NCI-H345 treated with DMSO at 0.1 percent for 48 hours (cell line): ENCODE measurements around the gene STX8.
"Not testable (repeated sequence)": the region's sequence is repeated elsewhere in the genome, so short reads cannot be mapped to it uniquely, and the experiment has no call there.

Experiments
- DNase-seq: peaks from one replicate; lab custom pipeline; 2025; ENCODE audit not compliant: unreplicated experiment; lab: John Stamatoyannopoulos, UW

The STX8 gene

DNA sequence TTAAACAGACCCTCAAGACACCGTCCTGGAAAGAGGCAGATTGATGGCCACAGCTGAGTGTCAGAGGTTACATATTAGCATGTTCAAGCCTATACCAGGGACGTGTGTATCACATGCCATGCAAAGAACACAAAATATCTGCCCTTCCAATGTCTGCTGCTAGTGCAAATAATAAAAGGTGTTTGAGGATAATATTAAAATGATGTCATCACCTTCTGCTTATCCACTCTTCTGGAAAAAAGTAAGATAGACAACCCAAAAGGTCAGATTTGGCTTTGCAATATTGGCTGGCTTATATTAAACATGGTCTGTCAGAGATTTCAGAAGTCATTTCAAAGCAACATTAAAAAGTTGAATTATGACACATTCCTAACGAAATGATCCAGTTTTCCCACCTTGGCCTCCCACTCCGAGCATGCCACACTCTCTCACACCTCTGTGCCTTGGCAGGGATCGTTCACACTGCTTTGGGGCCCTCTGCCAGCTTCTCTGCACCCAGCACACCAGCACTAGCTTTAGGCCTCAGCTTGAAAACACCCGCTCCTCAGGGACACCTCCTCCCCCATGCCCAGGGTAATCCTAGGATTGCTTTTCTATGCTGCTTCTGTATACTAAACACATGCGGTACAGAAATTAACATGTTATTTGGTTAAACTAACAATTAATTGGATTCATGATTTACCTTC lies 306.1 kb downstream of the STX8 start:
- DNase-seq: no peak

DNA sequence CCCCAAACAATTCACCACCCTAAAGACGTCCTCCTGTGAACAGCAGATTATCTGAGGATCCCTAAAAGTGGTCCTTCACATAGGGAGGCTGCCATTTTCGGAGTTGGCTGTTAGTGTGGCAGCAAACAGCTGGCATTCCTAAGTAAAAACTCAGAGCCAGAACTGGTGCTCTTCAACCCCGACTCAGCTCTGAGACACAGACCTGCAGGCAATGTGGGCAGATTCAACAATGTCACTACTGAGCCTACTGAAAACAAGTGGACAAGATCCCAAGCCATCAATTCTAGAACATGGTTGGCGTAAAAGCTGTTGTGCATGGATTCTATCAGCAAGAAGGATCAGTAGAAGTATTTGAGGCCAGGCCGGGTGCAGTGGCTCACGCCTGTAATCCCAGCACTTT lies 307.1 kb downstream of the STX8 start:
- DNase-seq: no peak

DNA sequence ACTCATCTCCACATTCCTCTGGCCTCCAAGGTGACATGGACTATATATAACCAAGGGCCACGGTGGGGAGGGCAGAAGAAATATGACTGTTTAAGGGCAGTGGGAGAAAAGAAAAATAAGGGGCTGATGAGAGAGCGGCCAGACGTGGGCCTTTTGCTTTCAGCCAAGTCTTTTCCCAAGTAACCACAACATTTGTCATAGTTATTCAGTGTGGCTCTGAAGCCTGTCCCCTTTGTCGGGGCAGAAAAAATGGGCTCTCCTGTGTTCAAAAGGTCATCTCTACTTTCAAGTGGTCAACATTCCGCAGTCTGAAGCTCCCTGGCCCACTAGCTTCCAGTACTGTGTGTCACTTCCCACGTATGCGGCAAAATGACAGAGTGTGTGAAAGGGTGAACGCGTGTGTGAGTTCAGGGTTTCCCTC lies 308.9 kb downstream of the STX8 start:
- DNase-seq: no peak

DNA sequence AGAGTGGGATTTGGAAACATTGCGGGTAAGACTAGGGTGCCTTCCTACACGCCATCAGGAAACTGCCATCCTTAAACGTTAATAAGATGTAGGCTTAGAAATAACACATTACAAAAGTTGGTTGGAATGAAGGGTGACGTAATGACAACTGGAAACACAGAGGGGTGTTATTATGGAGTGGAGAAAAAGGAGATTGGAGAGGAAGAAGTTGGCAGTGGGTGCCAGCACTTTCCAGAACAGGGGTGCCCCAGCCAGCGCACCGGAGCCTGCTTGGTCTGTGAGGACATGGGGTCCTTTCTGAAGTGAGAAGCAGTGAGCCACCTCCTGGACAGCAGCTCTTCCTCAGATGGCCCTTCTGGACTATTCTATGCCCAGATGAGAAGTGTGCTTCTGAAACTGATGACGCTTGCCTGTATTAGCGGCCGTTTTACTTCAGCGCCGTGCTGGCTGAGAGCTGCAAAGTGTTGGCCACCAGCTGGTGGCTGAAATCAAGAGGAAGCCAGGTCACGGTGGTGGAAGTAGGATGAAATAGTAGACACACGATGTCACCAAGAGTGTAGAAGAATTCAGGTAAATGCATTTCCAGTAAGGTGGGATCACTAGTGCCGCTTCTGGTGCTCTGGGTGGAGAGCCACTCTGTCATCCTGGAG lies 309.5 kb downstream of the STX8 start:
- DNase-seq: no peak

DNA sequence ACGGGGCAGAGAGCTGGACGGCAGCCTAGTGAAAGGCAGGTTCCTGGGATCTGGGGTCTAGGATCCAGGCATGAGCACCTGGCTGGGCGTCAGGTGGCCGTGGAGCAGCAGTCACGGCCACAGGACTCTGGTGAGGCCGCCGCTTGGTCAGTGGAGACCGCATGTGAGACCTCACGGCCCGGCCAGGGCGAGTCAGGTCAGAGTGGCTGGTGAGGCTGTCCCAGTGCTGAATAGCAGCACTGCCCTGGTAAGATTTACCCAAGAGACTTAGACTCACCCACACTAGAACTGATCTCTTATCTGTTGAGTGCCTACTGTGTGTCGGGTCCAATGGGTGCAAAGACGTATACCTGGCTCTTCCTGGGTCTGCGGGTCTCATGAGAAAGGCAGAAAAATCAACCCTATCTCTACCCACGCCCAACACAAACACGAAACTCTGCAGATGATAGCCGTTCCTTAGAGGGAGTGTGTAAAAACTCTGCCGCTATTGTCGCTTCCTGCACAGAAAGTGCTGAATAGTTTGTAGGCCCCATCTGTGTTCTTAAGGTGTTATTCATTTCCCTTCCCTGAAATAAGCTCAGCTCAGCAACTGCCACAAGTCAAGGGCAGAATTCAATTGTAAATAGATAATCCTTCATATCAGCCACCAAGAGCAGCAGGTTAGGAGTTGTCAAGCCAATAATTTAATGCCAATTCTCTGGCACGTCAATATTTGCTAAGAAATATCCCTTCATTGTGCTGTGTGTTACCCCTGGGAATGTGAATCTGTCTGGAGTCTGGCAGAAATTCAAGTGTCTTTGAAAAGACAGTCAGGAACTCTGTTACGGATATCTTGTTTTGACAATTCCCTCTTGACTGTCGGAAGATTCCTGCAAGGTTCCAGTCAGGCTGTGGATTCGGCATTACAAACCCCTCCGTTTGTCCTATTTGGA lies 314.3 kb downstream of the STX8 start:
- DNase-seq: no peak

DNA sequence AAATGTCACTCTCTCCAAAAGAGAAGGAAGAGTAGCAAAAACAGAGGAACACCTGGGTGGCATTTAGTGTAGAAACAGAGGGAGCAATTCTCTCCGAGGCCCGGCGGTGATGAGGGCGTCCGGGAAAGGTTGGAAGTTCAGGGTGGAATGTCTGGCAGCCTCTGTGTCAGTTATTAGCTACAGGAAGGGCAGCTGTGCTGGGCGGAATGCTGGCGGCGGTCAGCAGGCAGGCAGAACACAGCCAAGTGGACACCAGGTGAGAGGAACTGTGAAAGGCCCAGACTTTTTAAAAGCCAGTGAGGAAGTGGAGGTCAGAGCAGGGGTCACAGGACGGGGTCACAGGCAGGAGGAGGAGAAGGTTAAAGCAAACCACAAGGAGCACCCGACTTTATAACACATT lies 316.2 kb downstream of the STX8 start:
- DNase-seq: no peak

DNA sequence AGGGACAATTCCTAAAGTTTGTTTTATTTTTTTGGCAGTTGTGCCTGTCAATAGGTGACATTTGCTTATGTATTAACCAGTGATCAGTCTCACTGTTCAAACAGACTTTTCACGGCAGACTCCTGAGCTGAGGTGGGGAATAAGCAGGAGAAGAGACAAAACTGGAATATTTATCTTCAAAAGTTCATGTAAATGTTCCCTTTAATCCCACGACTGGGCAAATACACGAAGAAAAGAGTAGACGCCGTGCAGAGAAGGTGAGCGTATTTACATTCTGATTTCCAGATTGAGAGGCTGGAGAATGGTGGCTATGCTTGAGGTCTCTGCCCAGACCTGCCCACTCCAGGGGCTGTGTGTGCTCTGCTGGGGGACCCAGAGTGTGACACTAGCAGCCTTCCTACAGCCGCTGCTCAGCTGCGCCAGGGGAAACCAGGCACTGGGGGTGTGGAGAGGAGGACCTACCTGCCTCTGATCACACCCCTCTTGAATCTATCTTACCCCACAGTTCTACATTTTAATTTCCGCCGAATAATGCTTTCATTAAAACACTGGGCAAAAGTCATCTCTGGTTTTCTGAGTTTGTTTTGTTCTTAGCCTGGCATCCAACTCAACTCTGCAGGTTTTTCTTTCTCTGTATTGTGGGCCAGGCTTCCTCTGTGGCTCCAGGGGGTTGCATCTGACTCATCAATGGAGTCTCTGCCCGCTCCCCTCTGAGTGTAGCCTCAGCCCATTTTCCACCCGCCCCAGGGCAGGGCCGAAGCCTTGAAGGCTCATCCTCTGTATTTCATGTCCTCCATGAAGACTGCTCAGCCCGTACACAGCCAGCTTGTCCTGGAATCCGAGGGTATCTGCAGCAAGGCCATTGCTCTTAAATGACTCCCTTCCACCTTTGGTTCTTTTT lies 317.3 kb downstream of the STX8 start:
- DNase-seq: peak; percentile 27

DNA sequence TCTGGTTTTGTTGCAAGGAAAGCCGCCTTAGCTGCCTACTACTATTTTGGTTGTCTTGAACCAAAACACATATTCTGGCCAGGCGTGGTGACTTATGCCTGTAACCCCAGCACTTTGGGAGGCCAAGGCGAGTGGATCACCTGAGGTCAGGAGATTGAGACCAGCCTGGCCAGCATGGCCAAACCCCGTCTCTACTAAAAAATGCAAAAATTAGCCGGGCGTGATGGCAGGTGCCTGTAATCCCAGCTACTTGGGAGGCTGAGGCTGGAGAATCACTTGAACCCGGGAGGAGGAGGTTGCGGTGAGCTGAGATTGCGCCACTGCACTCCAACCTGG lies 318.0 kb downstream of the STX8 start:
- not testable (repeated sequence) for DNase-seq

DNA sequence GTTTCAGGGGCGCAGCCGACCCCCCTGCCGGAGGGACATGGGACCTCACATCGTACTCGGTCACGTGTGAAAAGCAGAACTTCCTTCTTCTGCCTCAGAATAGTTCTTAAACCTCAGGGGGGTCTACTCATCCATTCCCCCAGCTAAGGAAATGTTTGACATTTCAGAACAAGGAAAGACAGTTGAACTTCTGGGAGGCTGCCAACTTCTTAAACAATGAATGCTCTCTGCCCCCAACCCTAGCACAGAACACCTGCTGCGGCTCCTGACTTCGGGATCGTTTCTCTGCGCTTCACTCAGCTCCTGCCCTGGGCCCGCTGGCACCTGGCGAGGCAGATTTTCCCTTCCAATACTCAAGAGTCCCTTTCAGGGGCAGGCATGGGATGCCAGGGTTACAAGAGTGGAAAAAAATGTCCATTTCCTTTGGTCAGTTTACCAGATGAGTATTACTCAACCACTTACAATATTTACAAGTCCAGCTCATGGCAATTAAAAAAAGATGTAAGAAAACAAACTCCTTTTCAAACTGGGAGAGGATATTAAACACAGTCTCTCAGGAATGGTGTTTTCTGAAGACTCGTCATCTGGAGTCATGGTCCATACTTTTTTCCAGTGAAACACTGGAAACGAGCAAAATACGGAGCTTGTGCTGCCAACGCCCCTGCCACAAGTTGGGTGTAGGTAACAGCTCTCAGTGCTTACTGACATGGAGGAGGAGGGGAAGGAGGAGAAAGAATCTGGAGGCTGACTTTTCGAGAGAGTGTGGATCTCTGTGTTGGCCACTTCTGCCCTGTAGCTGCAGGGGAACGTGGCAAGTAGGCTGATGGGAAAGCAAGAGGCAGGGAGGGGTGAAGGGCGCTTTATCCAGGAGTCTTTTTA lies 318.6 kb downstream of the STX8 start:
- peak; percentile 7 for DNase-seq

DNA sequence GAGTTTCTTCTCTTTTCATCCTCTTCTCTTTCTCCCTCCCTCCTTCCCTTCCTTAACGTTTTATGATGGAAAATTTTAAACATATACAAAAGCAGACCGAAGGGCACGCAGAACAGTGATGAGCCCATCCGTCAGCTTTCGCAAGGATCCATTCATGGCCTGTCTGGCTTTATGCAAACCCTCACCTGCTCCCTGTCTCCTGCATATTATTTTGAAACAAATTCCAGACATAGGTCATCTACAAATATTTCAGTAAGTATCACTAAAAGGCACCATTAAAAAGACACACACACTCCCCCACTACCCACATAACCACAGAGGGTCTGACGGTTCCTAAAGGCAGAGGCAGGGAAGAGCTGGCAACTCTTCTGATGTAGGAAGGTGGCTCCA lies 319.3 kb downstream of the STX8 start:
- DNase-seq: no peak

DNA sequence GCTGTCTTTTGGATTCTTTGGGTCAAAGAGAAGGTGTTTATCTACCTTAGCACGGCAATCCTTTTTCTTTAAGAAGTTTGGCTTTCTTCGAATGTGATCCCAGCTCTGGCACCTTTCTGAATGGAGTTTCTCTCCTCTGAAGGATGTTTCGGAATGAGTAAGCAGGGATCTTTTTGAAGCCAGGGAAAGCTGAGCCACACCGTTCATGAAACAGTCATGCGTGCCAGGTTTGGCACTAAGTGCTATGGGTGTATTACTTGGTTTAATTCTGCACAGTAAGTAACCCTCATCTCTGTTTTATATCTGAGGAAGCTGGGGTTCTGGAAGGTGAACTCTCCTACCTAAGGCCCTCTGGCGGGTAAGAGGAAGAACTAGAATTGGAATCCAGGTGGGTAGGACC lies 319.8 kb downstream of the STX8 start:
- DNase-seq: no peak

DNA sequence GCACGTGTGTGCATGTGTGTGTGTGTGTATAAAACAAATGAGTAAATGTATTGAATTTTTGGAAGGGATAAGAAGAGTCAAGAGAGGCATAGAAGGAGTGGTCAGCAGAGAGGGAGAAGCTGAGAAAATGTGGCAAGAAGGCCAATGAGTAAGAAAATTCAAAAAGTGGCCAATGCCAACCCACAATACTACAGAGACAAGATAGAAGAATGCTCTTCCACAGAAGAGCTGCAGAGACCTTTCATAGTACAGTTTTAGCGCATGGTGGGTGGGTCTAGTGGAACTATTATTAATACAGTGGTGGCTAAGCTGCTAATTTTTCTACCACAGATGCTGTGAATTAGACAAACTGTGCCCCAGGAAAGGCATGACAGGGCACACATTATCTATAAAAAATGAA lies 320.8 kb downstream of the STX8 start:
- no peak for DNase-seq

DNA sequence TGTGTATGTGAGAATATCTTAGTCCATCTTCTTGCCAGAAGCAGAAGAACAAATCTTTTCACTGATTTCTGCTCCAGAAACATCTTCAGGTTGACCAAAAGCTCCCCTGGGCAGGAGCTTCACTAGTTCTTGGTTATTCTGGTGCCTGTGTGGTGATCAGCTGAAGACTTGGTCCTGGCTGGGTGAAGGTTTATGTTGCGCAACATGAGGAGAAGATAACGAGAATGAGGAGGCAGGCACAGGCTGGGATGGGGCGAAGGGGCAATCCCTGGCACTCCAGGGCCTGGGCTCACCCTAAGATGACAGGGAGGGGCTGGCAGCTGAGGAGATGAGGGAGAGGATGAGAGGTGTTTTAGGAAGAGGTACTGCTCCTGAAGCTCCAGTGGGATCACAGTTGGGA lies 322.3 kb downstream of the STX8 start:
- DNase-seq: no peak

DNA sequence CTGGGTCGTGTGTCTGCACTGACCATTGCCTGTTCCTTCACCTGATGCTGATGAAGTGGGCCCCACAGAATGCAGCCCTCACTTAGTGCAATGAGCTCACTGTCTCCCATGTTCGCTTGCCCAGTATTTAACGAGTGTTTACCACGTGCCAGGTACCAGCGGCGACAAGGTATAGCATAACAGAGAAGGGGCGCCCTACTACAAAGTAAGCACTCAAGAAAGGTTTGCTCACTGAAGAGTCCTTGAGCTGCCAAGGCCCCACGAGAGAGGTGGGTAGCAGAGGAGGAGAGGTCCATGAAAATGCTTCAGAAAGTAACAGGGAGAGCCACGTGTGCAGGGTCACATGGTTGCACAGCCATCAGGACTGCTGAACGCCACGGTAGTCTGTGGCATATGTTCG lies 324.3 kb downstream of the STX8 start:
- no peak for DNase-seq

DNA sequence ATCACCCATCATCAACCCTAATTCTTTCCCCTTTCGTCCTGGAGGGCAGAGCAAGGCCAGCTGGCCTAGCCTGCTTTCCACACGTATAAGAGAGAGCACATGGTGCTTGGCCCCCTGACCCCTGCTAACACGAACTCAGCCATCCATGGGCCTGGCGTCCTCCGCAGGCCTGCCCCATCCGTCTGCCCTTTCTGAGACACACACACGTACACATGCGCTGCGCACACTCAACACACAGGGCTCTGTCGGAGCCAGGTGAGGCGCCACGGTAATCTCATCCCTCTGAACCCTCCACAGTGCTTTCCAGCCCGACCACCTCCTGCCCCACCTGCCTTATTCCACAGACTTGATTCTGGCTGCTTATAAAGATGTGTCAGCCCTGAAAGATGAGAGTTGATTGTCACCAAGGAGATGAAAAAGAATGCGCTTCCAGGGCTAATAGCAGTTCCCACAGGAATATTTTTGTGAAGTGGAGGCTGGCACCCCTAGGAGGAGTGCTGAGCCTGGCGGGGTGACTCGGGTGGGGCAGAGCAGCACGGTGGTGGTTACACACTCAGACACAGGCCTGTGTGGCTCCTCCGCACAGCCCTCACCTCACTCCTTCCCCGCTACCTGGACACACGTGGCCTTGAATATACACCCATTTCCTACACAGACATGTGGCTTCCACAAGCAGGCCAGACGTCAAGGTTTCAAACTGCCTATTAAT lies 326.2 kb downstream of the STX8 start:
- no peak for DNase-seq

DNA sequence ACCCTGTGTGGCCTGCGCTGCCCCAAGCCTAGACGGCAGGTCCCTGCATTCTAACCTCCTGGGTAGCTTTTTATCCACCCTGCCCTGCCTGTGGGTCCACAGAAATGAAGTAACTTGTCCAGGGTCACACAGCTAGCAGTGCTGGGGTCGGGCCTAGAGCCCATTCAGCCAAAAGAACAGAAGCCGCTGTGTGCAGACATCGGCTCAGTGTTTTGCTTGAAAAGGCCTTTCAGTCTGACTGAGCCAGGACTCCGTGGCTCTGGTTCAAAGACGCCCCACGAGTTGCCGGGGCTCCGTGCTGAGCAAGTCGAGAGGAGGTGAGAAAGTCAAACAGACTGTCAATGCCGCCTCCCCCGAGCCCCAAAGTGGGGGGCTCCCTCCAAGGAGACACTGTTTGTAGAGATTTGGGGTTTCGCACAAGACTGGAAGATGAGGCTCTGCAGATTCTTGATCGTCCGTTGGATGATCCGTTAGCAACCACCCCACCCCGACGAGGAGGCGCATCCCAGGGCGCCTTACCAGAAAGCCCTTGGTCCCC lies 328.1 kb downstream of the STX8 start:
- no peak for DNase-seq

DNA sequence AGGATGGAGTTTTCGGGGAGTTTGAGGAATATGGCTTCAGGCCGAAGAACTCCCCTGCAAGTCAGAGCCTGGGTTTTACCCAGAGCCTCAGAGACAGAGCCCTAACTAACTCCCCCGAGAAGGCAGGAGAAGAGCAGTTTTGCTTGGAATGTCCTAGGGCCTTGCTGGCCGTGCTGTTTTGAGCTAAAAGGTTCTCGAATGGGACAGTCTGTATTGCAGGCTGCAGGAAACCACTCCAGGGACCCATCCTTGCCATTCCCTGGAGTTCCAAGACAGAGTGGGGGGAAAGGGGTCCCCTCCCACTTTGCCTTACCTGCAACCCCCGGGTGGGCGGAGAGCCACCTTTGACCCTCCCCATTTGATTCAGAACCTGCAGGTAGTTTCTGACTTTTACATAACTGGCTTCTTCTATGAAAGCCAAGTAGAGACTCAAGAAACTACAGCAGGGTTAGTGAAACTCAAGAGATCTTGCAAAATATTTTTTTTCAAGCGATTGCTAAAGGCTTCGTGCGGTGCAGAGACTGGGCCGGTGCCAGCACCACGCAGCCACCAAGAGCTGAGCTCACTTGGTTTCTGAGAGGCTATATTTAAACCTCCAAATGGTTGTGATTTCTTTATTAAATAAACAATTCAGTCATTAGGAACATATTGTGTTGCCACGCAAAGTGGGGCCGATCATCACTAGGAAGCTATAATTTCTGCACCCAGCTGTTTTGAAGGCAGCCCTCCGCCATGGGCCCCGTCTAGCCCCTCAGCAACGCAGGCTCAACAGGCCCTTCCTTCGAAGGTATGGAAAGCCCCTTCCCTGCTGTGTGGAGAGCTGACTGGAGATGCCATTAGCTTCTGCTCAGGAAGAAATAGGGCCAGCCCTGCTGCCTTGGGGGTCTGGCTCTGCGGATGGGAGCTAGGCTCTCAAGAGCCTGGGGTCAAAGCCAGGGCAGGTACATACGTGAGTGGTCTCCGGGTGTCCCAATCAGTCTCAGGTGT lies 331.3 kb downstream of the STX8 start:
- DNase-seq: no peak

DNA sequence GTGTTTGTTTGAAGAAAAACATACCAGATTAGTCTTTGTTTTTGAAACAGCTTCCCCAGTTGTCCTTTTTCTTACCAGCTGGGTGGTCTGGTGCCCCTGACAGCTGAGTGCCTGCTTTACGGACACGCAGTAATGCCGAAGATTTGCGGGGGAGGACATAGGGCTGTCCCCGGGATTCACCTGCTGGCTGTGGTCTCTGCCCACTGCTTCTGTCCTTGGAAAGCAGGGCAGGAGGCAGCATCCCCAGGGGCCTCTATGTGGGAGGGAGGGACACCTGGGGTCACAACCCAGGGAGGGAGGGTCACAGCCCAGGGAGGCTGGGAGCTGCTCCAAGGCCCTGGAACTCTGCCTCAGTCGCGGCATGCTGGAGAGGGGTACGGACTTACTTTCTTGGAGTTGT lies 332.6 kb downstream of the STX8 start:
- DNase-seq: no peak
